Heart left ventricle (tissue), 13 donors: ENCODE data around the gene TRIM4.

Experiments
- POLR2A ChIP-seq, 2 donors: fragments of 450-650 bp; IDR thresholded peaks; one replicate each; pipeline ENCODE4 v1.6.1; 2017; ENCODE audit warnings: antibody characterized with exemption in 2 of 2, mild to moderate bottlenecking in 2 of 2, moderate library complexity in 2 of 2
- TF ChIP-seq, protein P1 (sequence below), 12 donors: fragments of 200-600 bp; sonication (generic) in 4 of 12; IDR thresholded peaks; one replicate each; pipeline versions ENCODE4 v1.5.0 to v1.8.0; 2018 to 2022; ENCODE audit warnings: antibody characterized with exemption in 12 of 12, mild to moderate bottlenecking in 5 of 12
- donor health status: ischemic (EF 13 %, LVEDD 7.1; RV severe dilation, severe dysfunction).
- donor health status: DM: no; HTN: yes; CAD: no.
- donor health status: DM: no; HTN: no; CAD: no.
- donor health status: ischemic (EF 25% LVEDD 6.9; RV normal size, moderate dysfunction).
- donor health status: ischemic (EF 25% LVEDD 5.7; RV mildly dilated, moderate dysfunction).
- donor health status: ischemic (EF 35%, LVEDD 5.7; RV mildly dilated, moderate dysfunction).
- donor health status: nonischemic (EF 11% LVEDD 7.7; RV severe dilation, severe dysfunction).
- donor health status: DM: yes; HTN: yes; CAD: no.
- donor health status: PGD.
- donor health status: ischemic (EF 29% LVEDD 5.4; RV normal size, mild dysfunction).
- donor health status: nonischemic (EF 23%, LVEDD 6.1; RV moderate dilation, normal function).

DNA sequence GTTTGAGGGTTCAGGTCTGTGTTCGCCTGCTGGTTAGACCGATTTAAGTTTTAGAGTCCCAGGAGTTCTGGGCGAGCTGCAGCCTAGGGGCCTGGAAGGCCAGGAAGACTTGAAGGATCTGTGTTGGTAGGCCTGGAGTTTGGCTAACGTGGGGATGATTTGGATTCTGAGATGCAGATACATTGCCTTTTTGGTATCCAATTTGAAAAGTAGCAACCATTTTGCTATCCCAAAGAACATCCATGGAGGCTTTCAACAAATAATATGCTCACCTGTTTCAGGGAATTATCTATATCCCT, 433 bp upstream of the TRIM4 start:
- TF ChIP-seq, protein P1, sequence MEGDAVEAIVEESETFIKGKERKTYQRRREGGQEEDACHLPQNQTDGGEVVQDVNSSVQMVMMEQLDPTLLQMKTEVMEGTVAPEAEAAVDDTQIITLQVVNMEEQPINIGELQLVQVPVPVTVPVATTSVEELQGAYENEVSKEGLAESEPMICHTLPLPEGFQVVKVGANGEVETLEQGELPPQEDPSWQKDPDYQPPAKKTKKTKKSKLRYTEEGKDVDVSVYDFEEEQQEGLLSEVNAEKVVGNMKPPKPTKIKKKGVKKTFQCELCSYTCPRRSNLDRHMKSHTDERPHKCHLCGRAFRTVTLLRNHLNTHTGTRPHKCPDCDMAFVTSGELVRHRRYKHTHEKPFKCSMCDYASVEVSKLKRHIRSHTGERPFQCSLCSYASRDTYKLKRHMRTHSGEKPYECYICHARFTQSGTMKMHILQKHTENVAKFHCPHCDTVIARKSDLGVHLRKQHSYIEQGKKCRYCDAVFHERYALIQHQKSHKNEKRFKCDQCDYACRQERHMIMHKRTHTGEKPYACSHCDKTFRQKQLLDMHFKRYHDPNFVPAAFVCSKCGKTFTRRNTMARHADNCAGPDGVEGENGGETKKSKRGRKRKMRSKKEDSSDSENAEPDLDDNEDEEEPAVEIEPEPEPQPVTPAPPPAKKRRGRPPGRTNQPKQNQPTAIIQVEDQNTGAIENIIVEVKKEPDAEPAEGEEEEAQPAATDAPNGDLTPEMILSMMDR (IDR thresholded peaks at IDR 0.05), result no peak
- TF ChIP-seq POLR2A (IDR thresholded peaks at IDR 0.05), result no peak
